Calu3 (cell line): ENCODE measurements around the gene C19orf73. TPM values are rescaled to one million over a fixed set of nuclear protein-coding genes. Genes with fewer than 3 reads are reported as not detected.
A peak's percentile ranks its signal among the peaks of the same experiment; 100 is the strongest.

ENCODE experiments used
- BruUV-seq: library from RNA; stranded (reverse); fragments of 400-500 nt; replicated peaks from 2 replicates; lab custom pipeline; 2021; lab: Mats Ljungman, UMichigan
- CTCF ChIA-PET: fragments of 300-600 bp; sonication (Branson Sonifier 250); formaldehyde crosslinking; loops from one replicate; lab custom pipeline; 2022; ENCODE audit warnings: antibody characterized with exemption; lab: Charles Lee
- DNase-seq: peaks from one replicate; pipeline ENCODE4 v3.0.0; 2022
- H3K27ac Mint-ChIP-seq: one replicate; pipeline ENCODE4 v1.8.0; 2022; ENCODE audit warnings: mixed read lengths; ENCODE audit not compliant: unreplicated experiment
- H3K27me3 Mint-ChIP-seq: one replicate; pipeline ENCODE4 v1.8.0; 2022; ENCODE audit warnings: mixed read lengths; ENCODE audit not compliant: unreplicated experiment
- H3K36me3 Mint-ChIP-seq: one replicate; pipeline ENCODE4 v1.8.0; 2022; ENCODE audit warnings: mild to moderate bottlenecking, moderate library complexity, mixed read lengths; ENCODE audit not compliant: insufficient read depth, unreplicated experiment
- H3K4me1 Mint-ChIP-seq: one replicate; pipeline ENCODE4 v1.8.0; 2022; ENCODE audit warnings: mild to moderate bottlenecking, low read depth, mixed read lengths; ENCODE audit not compliant: unreplicated experiment
- H3K4me3 Mint-ChIP-seq: one replicate; pipeline ENCODE4 v1.8.0; 2022; ENCODE audit warnings: mild to moderate bottlenecking, low read depth, moderate library complexity, mixed read lengths; ENCODE audit not compliant: unreplicated experiment
- H3K9me3 Mint-ChIP-seq: one replicate; pipeline ENCODE4 v1.8.0; 2022; ENCODE audit warnings: low read depth, mixed read lengths; ENCODE audit not compliant: unreplicated experiment
- intact Hi-C: fragments of 100-400 bp; cut with micrococcal nuclease; formaldehyde crosslinking; loops from one replicate; pipeline ENCODE4 v1.10.0; 2022; ENCODE audit not compliant: unreplicated experiment
- total RNA-seq: library from RNA; stranded (reverse); gene quantifications from 2 replicates; pipeline ENCODE4 v1.2.3, GENCODE V29; 2022
- TF ChIP-seq, protein P1 (sequence below): fragments of 200-600 bp; IDR thresholded peaks from one replicate; pipeline ENCODE4 v1.8.0; 2022; ENCODE audit warnings: antibody characterized with exemption; ENCODE audit not compliant: unreplicated experiment

C19orf73 gene
- total RNA-seq, 1 experiment from 2014 or later, result 1.9 TPM

DNA sequence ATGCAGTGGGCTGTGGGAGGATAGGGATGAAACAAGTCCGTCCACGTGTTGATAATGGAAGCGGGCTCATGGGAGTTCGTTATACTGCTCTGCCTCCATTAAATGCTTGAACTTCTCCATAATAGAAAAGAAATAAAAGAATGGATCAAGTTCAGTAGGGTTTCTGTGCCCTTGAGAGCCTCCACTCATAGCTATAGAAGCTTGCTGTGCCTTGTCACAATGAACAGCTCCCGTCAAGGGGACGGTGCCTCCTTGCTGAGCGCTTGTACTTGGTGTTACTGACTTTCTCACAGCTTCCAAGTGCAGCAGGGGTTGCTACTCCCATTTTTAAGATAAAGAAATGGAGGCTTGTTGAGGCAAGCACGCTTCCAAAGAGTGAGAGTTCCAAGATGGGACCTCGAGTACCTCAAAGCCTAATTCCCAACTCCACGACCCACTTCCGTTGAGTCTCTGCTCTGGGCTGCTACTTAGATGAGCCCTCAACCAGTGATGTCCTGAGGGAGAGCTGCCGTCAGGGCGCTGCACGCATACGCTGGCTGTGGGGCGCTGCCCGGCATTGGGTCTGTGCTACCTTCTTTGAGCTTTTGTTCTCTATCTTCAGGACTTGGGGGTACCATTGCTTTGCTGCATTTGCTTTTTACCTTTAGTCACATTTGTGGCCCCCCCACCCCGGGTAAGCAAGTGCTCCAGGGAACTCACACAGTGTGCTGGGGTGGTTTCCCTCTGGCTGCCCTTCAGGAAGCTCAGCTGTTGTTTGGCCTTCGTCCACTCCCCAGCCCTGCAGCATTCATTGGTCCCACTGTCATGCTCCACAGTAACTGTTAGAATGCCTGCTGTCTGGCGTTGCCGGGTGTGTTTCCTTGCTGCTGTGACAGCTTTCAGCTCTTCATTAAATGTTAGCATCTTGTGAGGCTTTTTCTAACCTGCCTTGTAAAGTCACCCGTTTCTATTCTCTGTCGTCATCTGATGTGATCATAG, 24.1 kb downstream of the C19orf73 start:
- H3K4me1 Mint-ChIP-seq, result no peaks in the 10 kb centered on the region

DNA sequence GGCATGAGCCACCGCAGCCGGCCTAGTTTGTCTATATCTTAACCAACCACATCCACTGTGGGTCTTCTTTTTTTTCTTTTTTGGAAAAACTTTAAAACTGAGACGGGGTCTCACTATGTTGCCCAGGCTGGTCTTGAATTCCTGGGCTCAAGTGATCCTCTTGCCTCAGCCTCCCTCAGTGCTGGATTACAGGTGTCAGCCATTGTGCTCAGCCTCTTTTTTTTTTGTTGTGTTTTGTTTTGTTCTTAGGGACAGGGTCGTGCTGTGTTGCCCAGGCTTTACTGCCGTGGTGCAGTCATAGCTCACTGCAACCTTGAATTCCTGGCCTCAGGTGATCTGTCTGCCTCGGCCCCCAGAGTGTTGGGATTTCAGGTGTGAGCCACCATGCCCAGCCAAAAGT, 26.3 kb downstream of the C19orf73 start:
- no TSS peak for BruUV-seq
- Mint-ChIP-seq H3K27ac (no peak overlapping the region), H3K4me1 (peaks cover 2% of the 10 kb centered on the region), H3K36me3 (peaks cover 91% of the 10 kb centered on the region), H3K27me3 (no peaks in the 10 kb centered on the region), H3K4me3 (no peak overlapping the region), H3K9me3 (no peaks in the 10 kb centered on the region)
- CTCF ChIA-PET, result no interaction called here
- DNase-seq, result no peak
- TF ChIP-seq, protein P1, sequence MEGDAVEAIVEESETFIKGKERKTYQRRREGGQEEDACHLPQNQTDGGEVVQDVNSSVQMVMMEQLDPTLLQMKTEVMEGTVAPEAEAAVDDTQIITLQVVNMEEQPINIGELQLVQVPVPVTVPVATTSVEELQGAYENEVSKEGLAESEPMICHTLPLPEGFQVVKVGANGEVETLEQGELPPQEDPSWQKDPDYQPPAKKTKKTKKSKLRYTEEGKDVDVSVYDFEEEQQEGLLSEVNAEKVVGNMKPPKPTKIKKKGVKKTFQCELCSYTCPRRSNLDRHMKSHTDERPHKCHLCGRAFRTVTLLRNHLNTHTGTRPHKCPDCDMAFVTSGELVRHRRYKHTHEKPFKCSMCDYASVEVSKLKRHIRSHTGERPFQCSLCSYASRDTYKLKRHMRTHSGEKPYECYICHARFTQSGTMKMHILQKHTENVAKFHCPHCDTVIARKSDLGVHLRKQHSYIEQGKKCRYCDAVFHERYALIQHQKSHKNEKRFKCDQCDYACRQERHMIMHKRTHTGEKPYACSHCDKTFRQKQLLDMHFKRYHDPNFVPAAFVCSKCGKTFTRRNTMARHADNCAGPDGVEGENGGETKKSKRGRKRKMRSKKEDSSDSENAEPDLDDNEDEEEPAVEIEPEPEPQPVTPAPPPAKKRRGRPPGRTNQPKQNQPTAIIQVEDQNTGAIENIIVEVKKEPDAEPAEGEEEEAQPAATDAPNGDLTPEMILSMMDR, result no peak
- intact Hi-C loops, result no loop called here

More for the DNA sequence above, 24.1 kb downstream of the C19orf73 start:
- no peak for DNase-seq
- H3K4me3 Mint-ChIP-seq, result no peak overlapping the region
- peaks cover 91% of the 10 kb centered on the region for H3K36me3 Mint-ChIP-seq
- H3K27ac Mint-ChIP-seq, result no peak overlapping the region
- no TSS peak for BruUV-seq
- H3K9me3 Mint-ChIP-seq, result no peaks in the 10 kb centered on the region
- no peaks in the 10 kb centered on the region for H3K27me3 Mint-ChIP-seq
- intact Hi-C loops, result loop anchor here (5.0 kb wide), 1 partner anchor 113 kb away; no protein-coding TSS in a partner anchor
- CTCF ChIA-PET, result interaction anchor here (0.6 to 0.8 kb wide), 5 partner anchors 41 to 233 kb away, joined by 3 to 5 read pairs (median 4); no protein-coding TSS in a partner anchor
- TF ChIP-seq, protein P1, result no peak

DNA sequence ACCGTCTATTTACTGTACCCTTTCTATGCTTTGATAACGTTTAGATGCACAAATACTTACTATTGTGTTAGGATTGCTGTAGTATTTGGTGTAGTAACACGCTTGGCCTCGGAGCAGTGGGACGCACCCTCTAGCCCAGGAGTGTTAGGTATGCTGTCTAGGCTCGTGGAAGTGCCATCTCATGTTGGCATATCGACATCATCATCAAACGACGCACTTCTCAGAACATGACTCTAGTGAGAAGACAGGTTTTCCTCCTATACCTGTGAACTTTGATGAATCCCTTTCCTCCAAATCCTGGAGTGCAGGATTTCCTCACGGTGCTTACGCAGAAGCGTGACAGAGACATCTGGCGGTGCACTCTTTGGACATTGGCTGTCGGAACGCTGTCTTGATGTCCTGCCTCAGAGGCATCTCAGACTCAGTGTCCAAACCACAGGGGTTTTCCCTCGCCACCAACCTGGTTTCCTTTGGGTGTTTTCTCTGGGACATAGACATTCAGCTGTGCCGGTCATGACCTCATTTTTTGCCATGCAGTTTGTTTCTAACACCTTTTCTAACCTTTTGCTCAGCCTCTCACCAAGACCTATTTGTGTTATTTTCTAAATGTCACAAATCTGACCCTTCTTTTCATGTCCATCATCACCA, 27.4 kb downstream of the C19orf73 start:
- H3K4me1 Mint-ChIP-seq, result peaks cover 14% of the 10 kb centered on the region
- H3K9me3 Mint-ChIP-seq, result no peaks in the 10 kb centered on the region
- no peaks in the 10 kb centered on the region for H3K27me3 Mint-ChIP-seq
- peaks cover 91% of the 10 kb centered on the region for H3K36me3 Mint-ChIP-seq
- TF ChIP-seq, protein P1, result no peak
- CTCF ChIA-PET, result interaction anchor here (0.6 to 0.7 kb wide), 2 partner anchors 66 to 382 kb away, joined by 3 to 5 read pairs; no protein-coding TSS in a partner anchor
- no peak overlapping the region for H3K4me3 Mint-ChIP-seq
- intact Hi-C loops, result no loop called here
- no TSS peak for BruUV-seq
- no peak for DNase-seq
- no peak overlapping the region for H3K27ac Mint-ChIP-seq

DNA sequence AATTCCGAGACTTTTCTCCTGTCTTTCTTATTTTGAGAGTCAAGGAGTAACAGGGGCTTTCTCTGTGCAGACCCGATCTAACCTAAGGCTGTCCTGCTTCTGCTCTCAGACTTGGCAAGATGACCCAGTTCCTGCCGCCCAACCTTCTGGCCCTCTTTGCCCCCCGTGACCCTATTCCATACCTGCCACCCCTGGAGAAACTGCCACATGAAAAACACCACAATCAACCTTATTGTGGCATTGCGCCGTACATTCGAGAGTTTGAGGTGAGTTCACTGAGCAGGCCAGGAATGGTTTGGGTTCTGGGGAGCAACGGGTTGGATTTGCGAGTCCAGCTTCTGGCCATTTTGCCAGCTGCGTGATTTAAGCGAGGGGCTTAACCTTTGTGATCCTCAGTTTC, 32.6 kb downstream of the C19orf73 start:
- no peaks in the 10 kb centered on the region for H3K27me3 Mint-ChIP-seq
- intact Hi-C loops, result no loop called here

More for the DNA sequence above, 32.6 kb downstream of the C19orf73 start:
- TF ChIP-seq, protein P1, result no peak
- H3K4me3 Mint-ChIP-seq, result peak overlapping the region; percentile 92
- no peaks in the 10 kb centered on the region for H3K9me3 Mint-ChIP-seq
- H3K4me1 Mint-ChIP-seq, result peaks cover 30% of the 10 kb centered on the region
- no TSS peak for BruUV-seq
- CTCF ChIA-PET, result interaction anchor here (0.5 to 1.1 kb wide), 3 partner anchors 13 to 113 kb away, joined by 6 to 7 read pairs (median 6); no protein-coding TSS in a partner anchor
- peak overlapping the region; percentile 93 for H3K27ac Mint-ChIP-seq
- peaks cover 68% of the 10 kb centered on the region for H3K36me3 Mint-ChIP-seq
- no peak for DNase-seq
